Esophagus squamous epithelium (tissue), 4 donors: ENCODE results near the gene ODC1.

Source experiments
- CTCF ChIP-seq, 6 experiments: fragments of 450-650 bp in 4 of 6; fragments of 200-600 bp in 2 of 6; sonication (generic) in 2 of 6; IDR thresholded peaks; one replicate each; pipeline ENCODE4 v1.5.1; 2016 to 2019; ENCODE audit warnings: antibody characterized with exemption in 6 of 6, mild to moderate bottlenecking in 4 of 6, moderate library complexity in 4 of 6
- POLR2A ChIP-seq, 4 donors: fragments of 450-650 bp; IDR thresholded peaks; one replicate each; pipeline ENCODE4 v1.6.1; 2017; ENCODE audit warnings: antibody characterized with exemption in 4 of 4, mild to moderate bottlenecking in 4 of 4, moderate library complexity in 3 of 4

GRCh38 chr2:10414591-10414990 is 33.5 kb downstream of the ODC1 start:
- no peak for TF ChIP-seq CTCF (IDR thresholded peaks at IDR 0.05)
- no peak for TF ChIP-seq POLR2A (IDR thresholded peaks at IDR 0.05)
